Ramos (cell line): ENCODE measurements around the gene FOXJ1.

Experiments used
- in situ Hi-C: fragments of 300-500 bp; cut with MboI; formaldehyde crosslinking; loops from one replicate; pipeline ENCODE4 v1.14.3; 2022; ENCODE audit warnings: low sequenced_read_pairs; ENCODE audit not compliant: unreplicated experiment

FOXJ1 gene

GRCh38 chr17:76102944-76103273 lies 38.1 kb downstream of the FOXJ1 start:
- in situ Hi-C loops = loop anchor here (5.0 kb wide), 1 partner anchor 96 kb away; no protein-coding TSS in a partner anchor

GRCh38 chr17:76097716-76098295 lies 43.2 kb downstream of the FOXJ1 start:
- in situ Hi-C loops = no loop called here

GRCh38 chr17:76095943-76096342 lies 45.1 kb downstream of the FOXJ1 start:
- in situ Hi-C loops = no loop called here

GRCh38 chr17:76094046-76094445 lies 47.0 kb downstream of the FOXJ1 start:
- in situ Hi-C loops = no loop called here

- in situ Hi-C loops = no loop called here
These were observed 48.3 kb downstream of the FOXJ1 start for GRCh38 chr17:76092526-76093413.

- in situ Hi-C loops = no loop called here
These were observed 49.3 kb downstream of the FOXJ1 start for GRCh38 chr17:76091526-76092286.

GRCh38 chr17:76090517-76091129 lies 50.4 kb downstream of the FOXJ1 start:
- in situ Hi-C loops = no loop called here

GRCh38 chr17:76089680-76090516 lies 51.1 kb downstream of the FOXJ1 start:
- in situ Hi-C loops = no loop called here

GRCh38 chr17:76088868-76089576 lies 52.0 kb downstream of the FOXJ1 start:
- in situ Hi-C loops = no loop called here

GRCh38 chr17:76088041-76088867 lies 52.8 kb downstream of the FOXJ1 start:
- in situ Hi-C loops = no loop called here

- in situ Hi-C loops = no loop called here
These were observed 53.5 kb downstream of the FOXJ1 start for GRCh38 chr17:76087531-76087930.

- in situ Hi-C loops = no loop called here
These were observed 54.7 kb downstream of the FOXJ1 start for GRCh38 chr17:76086384-76086783.
